Ovary (tissue), 9 donors: ENCODE data around the gene POLD1. TPM values are rescaled to one million over a fixed set of nuclear protein-coding genes. Genes with fewer than 3 reads are reported as not detected.

Experiments used
- DNase-seq, 5 donors: peaks; one replicate each; pipeline ENCODE4 v3.0.0-alpha.2; 2019 to 2020
- H3K27ac ChIP-seq, 2 donors: fragments of 200-600 bp; one replicate each; pipeline versions ENCODE4 v1.5.1 to v1.8.0; 2019 to 2022
- H3K27me3 ChIP-seq: fragments of 200-600 bp; one replicate; pipeline ENCODE4 v1.8.0; 2022
- H3K36me3 ChIP-seq: fragments of 200-600 bp; sonication (generic); one replicate; pipeline ENCODE4 v1.5.1; 2019
- H3K4me1 ChIP-seq: one replicate; pipeline ENCODE4 v1.8.1; 2013; ENCODE audit warnings: mild to moderate bottlenecking, moderate library complexity; ENCODE audit not compliant: insufficient read depth
- H3K4me3 ChIP-seq: fragments of 200-600 bp; sonication (generic); one replicate; pipeline ENCODE4 v1.5.1; 2017
- H3K9me3 ChIP-seq, 2 donors: fragments of 200-600 bp in 1 of 2; sonication (generic) in 1 of 2; one replicate each; pipeline versions ENCODE4 v1.5.1 to v1.8.1; 2013 to 2019; ENCODE audit warnings: mild to moderate bottlenecking in 1 of 2, moderate library complexity in 1 of 2
- CTCF ChIP-seq, 3 donors: fragments of 450-650 bp in 2 of 3; fragments of 200-600 bp in 1 of 3; IDR thresholded peaks; one replicate each; pipeline versions ENCODE4 v1.5.1 to v1.8.0; 2016 to 2022; ENCODE audit warnings: antibody characterized with exemption in 3 of 3, mild to moderate bottlenecking in 1 of 3
- EP300 ChIP-seq: sonication (generic); formaldehyde crosslinking; IDR thresholded peaks from one replicate; pipeline ENCODE4 v1.6.1; 2017; ENCODE audit warnings: antibody characterized with exemption
- POLR2A ChIP-seq: fragments of 450-650 bp; IDR thresholded peaks from one replicate; pipeline ENCODE4 v1.6.1; 2017; ENCODE audit warnings: antibody characterized with exemption, mild to moderate bottlenecking, moderate library complexity
- WGBS, 3 donors: extraction: QIAGEN DNeasy Blood & Tissue Kit in 1 of 3; methylation state at CpG; one replicate each; pipeline versions ENCODE4 v1.1.5 to v1.1.7; 2013 to 2017; 5-methylcytosine and 5-hydroxymethylcytosine counted together
- intact Hi-C, 4 donors: fragments of 100-400 bp; cut with DNase I; formaldehyde crosslinking; loops; one replicate each; pipeline versions ENCODE4 v1.11.0 to v1.15.1; 2022 to 2023
- polyA plus RNA-seq, 2 donors: library from polyadenylated mRNA; stranded (reverse); fragments of 200-250 nt in 1 of 2; fragments of 350-450 nt in 1 of 2; fragmentation: Illumina TruSeq in 1 of 2; extraction: RNeasy Lipid Tissue Mini Kit (QIAGEN cat#74804) in 1 of 2; gene quantifications; one replicate each; pipeline ENCODE4 v1.2.3, GENCODE V29; 2013 to 2014
- total RNA-seq, 7 donors: library from RNA; depleted of rRNA in 2 of 7; stranded (reverse); fragments of >200 nt in 2 of 7; fragmentation: NEBNext Ultra II Directional in 3 of 7; extraction: Animal tissue kit (Norgen Biotek cat#: 25700) in 3 of 7; gene quantifications; one replicate each; pipeline versions ENCODE4 v1.1.0 to v1.2.4, GENCODE V29; 2016 to 2023
- donor health status: DM: no; HTN: no; CAD: no; lungs with moderate emphysema.
- donor health status: DM: no; HTN: no; CAD: no.
- donor health status: Bipolar disorder and iron deficiency.
- donor health status: DM: yes; HTN: yes; CAD: no.
- donor health status: DM: no; HTN: no; CAD: no.
- donor health status: DM: yes; HTN: yes; CAD: no.

POLD1 gene
- total and polyA plus RNA-seq, 9 donors = 0.52 to 25.2 (median 17.1) TPM

- Histone ChIP-seq H3K27ac (no peak overlapping the region), H3K4me3 (no peak overlapping the region), H3K4me1 (no peaks in the 10 kb centered on the region), H3K27me3 (no peaks in the 10 kb centered on the region), H3K9me3 (no peaks in the 10 kb centered on the region), H3K36me3 (no peaks in the 10 kb centered on the region)
- WGBS, 3 donors = 91 to 92% (median 91%) methylated on average over 36 of the region's 36 CpGs
- intact Hi-C loops = loop anchor here in 1 of 4 donors (5.0 kb wide), 1 partner anchor 99 kb away; the partner anchor contains the start of genes EMC10 and GARIN5A
- DNase-seq = peak in 2 of 5 donors; percentile 38 to 46
- TF ChIP-seq POLR2A (no peak), EP300 (no peak), CTCF (IDR thresholded peaks at IDR 0.05) (no peak)
Measured at GRCh38 chr19:50378169-50378862, 5.8 kb upstream of the POLD1 start.

GRCh38 chr19:50378863-50379236, 5.3 kb upstream of the POLD1 start:
- no peak overlapping the region for H3K27ac ChIP-seq
- H3K9me3 ChIP-seq = no peaks in the 10 kb centered on the region
- no peak overlapping the region for H3K4me3 ChIP-seq
- H3K27me3 ChIP-seq = no peaks in the 10 kb centered on the region
- 90 to 92% (median 92%) methylated on average over 9 to 10 of the region's 10 CpGs for WGBS, 3 donors
- no peak for DNase-seq
- intact Hi-C loops = loop anchor here in 1 of 4 donors (5.0 kb wide), 1 partner anchor 98 kb away; the partner anchor contains the start of genes EMC10 and GARIN5A
- no peak for TF ChIP-seq EP300
- no peak for TF ChIP-seq POLR2A
- no peak for TF ChIP-seq CTCF (IDR thresholded peaks at IDR 0.05)
- H3K36me3 ChIP-seq = no peaks in the 10 kb centered on the region
- H3K4me1 ChIP-seq = no peaks in the 10 kb centered on the region

- TF ChIP-seq CTCF (IDR thresholded peaks at IDR 0.05) (no peak), POLR2A (no peak), EP300 (no peak)
- H3K4me1 ChIP-seq = no peaks in the 10 kb centered on the region
- 88 to 94% (median 92%) methylated on average over 11 of the region's 11 CpGs for WGBS, 3 donors
- no peaks in the 10 kb centered on the region for H3K27me3 ChIP-seq
- no peaks in the 10 kb centered on the region for H3K36me3 ChIP-seq
- H3K27ac ChIP-seq = no peak overlapping the region
- H3K4me3 ChIP-seq = no peak overlapping the region
- intact Hi-C loops = loop anchor here in 2 of 4 donors (5.0 to 10.0 kb wide), 2 partner anchors 98 to 425 kb away; partner anchors contain the start of genes EMC10 (in 1 of the 2) and GARIN5A (in 1 of the 2)
- H3K9me3 ChIP-seq = no peaks in the 10 kb centered on the region
- DNase-seq = no peak
Measured at GRCh38 chr19:50379602-50380001, 4.5 kb upstream of the POLD1 start.

- Histone ChIP-seq H3K4me3 (no peak overlapping the region), H3K9me3 (no peaks in the 10 kb centered on the region), H3K4me1 (peaks cover 2% of the 10 kb centered on the region), H3K27ac (no peak overlapping the region), H3K36me3 (no peaks in the 10 kb centered on the region), H3K27me3 (no peaks in the 10 kb centered on the region)
- 72 to 80% (median 76%) methylated on average over 11 of the region's 11 CpGs for WGBS, 3 donors
- intact Hi-C loops = loop anchor here in 1 of 4 donors (10.0 kb wide), 1 partner anchor 425 kb away; no protein-coding TSS in a partner anchor
- TF ChIP-seq CTCF (IDR thresholded peaks at IDR 0.05) = no peak
- TF ChIP-seq EP300 = no peak
- TF ChIP-seq POLR2A = no peak
- no peak for DNase-seq
Measured at GRCh38 chr19:50380137-50380536, 4.0 kb upstream of the POLD1 start.
